Keratinocyte (primary cell): ENCODE results near the gene MTERF4. TPM values are rescaled to one million over a fixed set of nuclear protein-coding genes. Genes with fewer than 3 reads are reported as not detected.

Experiments
- DNase-seq: peaks from one replicate; pipeline ENCODE4 v3.0.0-alpha.2; 2011; ENCODE audit warnings: low read depth, missing footprints, low spot score
- FAIRE-seq: peaks from 2 replicates; lab custom pipeline; 2011; peaks lifted over from hg19 to GRCh38; lab: Jason Lieb, UNC
- H2AFZ ChIP-seq: 2 replicates; pipeline ENCODE4 v1.6.0; 2012; ENCODE audit warnings: low read length, control low read depth, inconsistent platforms; ENCODE audit not compliant: control insufficient read depth
- H3K27ac ChIP-seq: 2 replicates; pipeline ENCODE4 v1.5.1; 2011; ENCODE audit warnings: low read length; ENCODE audit not compliant: control insufficient read depth, insufficient read depth
- H3K27me3 ChIP-seq: 3 replicates; pipeline ENCODE4 v1.6.0; 2011; ENCODE audit warnings: low read length; ENCODE audit not compliant: control insufficient read depth, insufficient read depth; ENCODE audit errors: extremely low read depth
- H3K36me3 ChIP-seq, 2 experiments: 2 replicates in 1 of 2; 3 replicates in 1 of 2; pipeline ENCODE4 v1.5.1; 2011; ENCODE audit warnings: low read length in 2 of 2, mild to moderate bottlenecking in 1 of 2; ENCODE audit not compliant: control insufficient read depth in 2 of 2, insufficient read depth in 2 of 2; ENCODE audit errors: extremely low read depth in 1 of 2
- H3K4me1 ChIP-seq: 3 replicates; pipeline ENCODE4 v1.5.1; 2011; ENCODE audit warnings: low read length; ENCODE audit not compliant: control insufficient read depth, insufficient read depth; ENCODE audit errors: extremely low read depth
- H3K4me2 ChIP-seq: 3 replicates; pipeline ENCODE4 v1.6.0; 2011; ENCODE audit warnings: low read depth, low read length; ENCODE audit not compliant: control insufficient read depth, insufficient read depth; ENCODE audit errors: extremely low read depth
- H3K4me3 ChIP-seq, 3 experiments: fragments of 200-600 bp in 1 of 3; sonication (generic) in 1 of 3; 2 replicates in 2 of 3; 3 replicates in 1 of 3; pipeline ENCODE4 v1.5.1; 2011 to 2016; ENCODE audit warnings: low read length in 3 of 3, mild to moderate bottlenecking in 3 of 3, control low read depth in 2 of 3, inconsistent platforms in 1 of 3, low read depth in 1 of 3, mixed read lengths in 1 of 3, mixed run types in 1 of 3, moderate library complexity in 1 of 3; ENCODE audit not compliant: control insufficient read depth in 2 of 3, insufficient read depth in 2 of 3; ENCODE audit errors: extremely low read depth in 1 of 3
- H3K79me2 ChIP-seq: 2 replicates; pipeline ENCODE4 v1.6.0; 2012; ENCODE audit warnings: low read length; ENCODE audit not compliant: control insufficient read depth, insufficient read depth
- H3K9ac ChIP-seq: 3 replicates; pipeline ENCODE4 v1.6.0; 2011; ENCODE audit warnings: low read length; ENCODE audit not compliant: control insufficient read depth, insufficient read depth; ENCODE audit errors: extremely low read depth
- H3K9me1 ChIP-seq: 3 replicates; pipeline ENCODE4 v1.6.0; 2011; ENCODE audit warnings: low read length; ENCODE audit not compliant: control insufficient read depth, insufficient read depth; ENCODE audit errors: extremely low read depth
- H3K9me3 ChIP-seq: 2 replicates; pipeline ENCODE4 v1.5.1; 2012; ENCODE audit warnings: low read depth, low read length; ENCODE audit not compliant: control insufficient read depth
- H4K20me1 ChIP-seq: 3 replicates; pipeline ENCODE4 v1.6.0; 2011; ENCODE audit warnings: low read length; ENCODE audit not compliant: control insufficient read depth, insufficient read depth; ENCODE audit errors: extremely low read depth
- EZH2 ChIP-seq: IDR thresholded peaks from one replicate; pipeline ENCODE4 v1.6.1; 2012; ENCODE audit warnings: inconsistent platforms, mild to moderate bottlenecking, low read length, moderate library complexity
- dilution Hi-C: fragments of 300-500 bp; cut with MboI; formaldehyde crosslinking; loops from one replicate; pipeline ENCODE4 v1.7.0; 2020; ENCODE audit warnings: low sequenced_read_pairs; ENCODE audit not compliant: extremely low pct_ligation_motif_present
- polyA plus RNA-seq, 5 experiments: library from polyadenylated mRNA; depleted of rRNA in 3 of 5; stranded (reverse) in 3 of 5; stranded (forward) in 1 of 5; unstranded in 1 of 5; fragments of >200 nt; gene quantifications; 1 replicate in 1 of 5; 2 replicates in 3 of 5; 3 replicates in 1 of 5; pipeline versions ENCODE4 v1.2.1 to v1.2.3, GENCODE V29; 2011 to 2012; ENCODE audit warnings: missing spikeins in 2 of 5, low read depth in 1 of 5, low replicate concordance in 1 of 5
- TF ChIP-seq, protein P1 (sequence below), 3 experiments: IDR thresholded peaks in 1 of 3; conservative IDR thresholded peaks in 1 of 3; optimal IDR thresholded peaks in 1 of 3; 2 replicates in 2 of 3; 3 replicates in 1 of 3; pipeline versions ENCODE3 to v1.5.1; 2011; ENCODE audit warnings: low read length in 3 of 3, mild to moderate bottlenecking in 3 of 3, moderate library complexity in 2 of 3, control low read depth in 1 of 3, inconsistent platforms in 1 of 3; ENCODE audit not compliant: insufficient read depth in 2 of 3; ENCODE audit errors: extremely low read depth in 1 of 3

The MTERF4 gene
- polyA plus RNA-seq, 1 donor (not counting 4 experiments of a cell fraction or from before 2014, with no cell fraction given): 28.5 TPM

DNA sequence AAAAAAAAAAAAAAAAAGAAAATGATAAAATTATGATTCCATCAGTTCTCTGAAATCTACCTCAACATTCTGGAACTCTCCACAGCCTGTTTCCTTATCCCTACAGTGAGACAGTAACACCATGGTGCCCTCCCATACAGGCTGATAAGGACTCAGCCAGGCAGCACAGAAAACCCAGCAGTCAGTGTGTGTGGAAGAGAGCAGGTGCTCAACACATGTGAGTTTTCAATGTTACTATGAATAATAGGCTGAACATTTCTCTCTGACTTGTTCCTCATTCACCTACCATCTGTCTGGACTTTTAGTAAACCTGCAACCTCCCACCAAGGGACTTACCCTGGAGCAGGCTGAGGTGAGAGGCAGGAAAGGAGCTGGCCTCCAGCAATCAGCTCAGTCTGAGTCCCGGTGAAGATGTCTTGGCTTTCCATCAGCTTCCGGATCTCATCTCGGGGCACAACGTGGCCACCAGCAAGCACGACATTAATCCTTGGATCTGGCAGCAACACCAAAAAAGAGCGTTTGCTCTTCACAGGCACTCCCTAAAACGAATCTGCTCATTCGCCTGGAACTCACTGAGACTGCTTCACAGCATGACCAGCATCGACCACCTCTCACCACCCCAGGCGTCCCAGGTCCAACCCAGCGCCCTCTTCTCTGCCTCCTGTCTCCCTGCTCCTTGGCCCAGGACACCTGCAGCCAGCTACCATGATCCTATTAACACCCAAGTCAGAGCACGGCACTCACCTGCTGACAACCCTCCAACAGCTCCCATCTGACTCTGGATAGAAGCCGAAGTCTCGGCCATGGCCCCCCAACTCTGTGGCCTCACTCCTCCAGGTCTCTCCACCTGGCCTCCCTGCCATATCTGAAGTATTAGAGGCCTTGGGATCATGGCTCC, 30.7 kb upstream of the MTERF4 start:
- H3K4me1 ChIP-seq: no peaks in the 10 kb centered on the region
- no peaks in the 10 kb centered on the region for H3K27me3 ChIP-seq
- no peaks in the 10 kb centered on the region for H3K9me3 ChIP-seq
- no peak for TF ChIP-seq EZH2
- TF ChIP-seq, protein P1, sequence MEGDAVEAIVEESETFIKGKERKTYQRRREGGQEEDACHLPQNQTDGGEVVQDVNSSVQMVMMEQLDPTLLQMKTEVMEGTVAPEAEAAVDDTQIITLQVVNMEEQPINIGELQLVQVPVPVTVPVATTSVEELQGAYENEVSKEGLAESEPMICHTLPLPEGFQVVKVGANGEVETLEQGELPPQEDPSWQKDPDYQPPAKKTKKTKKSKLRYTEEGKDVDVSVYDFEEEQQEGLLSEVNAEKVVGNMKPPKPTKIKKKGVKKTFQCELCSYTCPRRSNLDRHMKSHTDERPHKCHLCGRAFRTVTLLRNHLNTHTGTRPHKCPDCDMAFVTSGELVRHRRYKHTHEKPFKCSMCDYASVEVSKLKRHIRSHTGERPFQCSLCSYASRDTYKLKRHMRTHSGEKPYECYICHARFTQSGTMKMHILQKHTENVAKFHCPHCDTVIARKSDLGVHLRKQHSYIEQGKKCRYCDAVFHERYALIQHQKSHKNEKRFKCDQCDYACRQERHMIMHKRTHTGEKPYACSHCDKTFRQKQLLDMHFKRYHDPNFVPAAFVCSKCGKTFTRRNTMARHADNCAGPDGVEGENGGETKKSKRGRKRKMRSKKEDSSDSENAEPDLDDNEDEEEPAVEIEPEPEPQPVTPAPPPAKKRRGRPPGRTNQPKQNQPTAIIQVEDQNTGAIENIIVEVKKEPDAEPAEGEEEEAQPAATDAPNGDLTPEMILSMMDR (optimal IDR thresholded peaks at IDR 0.05 in 1 of 3, IDR thresholded peaks at IDR 0.05 in 1 of 3, conservative IDR thresholded peaks at IDR 0.05 in 1 of 3; ENCODE audit: extremely low read depth in 1 of 3, insufficient read depth in 2 of 3, low read length in 3 of 3): no peak
- FAIRE-seq (no peak), DNase-seq (no peak)
- peaks cover 0 to 4% of the 10 kb centered on the region in 2 experiments for H3K36me3 ChIP-seq
- no peak overlapping the region for H3K4me2 ChIP-seq
- no peak overlapping the region for H3K4me3 ChIP-seq
- no peak overlapping the region for H3K9ac ChIP-seq
- no peaks in the 10 kb centered on the region for H3K79me2 ChIP-seq
- no peak overlapping the region for H3K27ac ChIP-seq
- dilution Hi-C loops: no loop called here
- H4K20me1 ChIP-seq: no peaks in the 10 kb centered on the region
- H3K9me1 ChIP-seq: no peaks in the 10 kb centered on the region
- no peak overlapping the region for H2AFZ ChIP-seq

DNA sequence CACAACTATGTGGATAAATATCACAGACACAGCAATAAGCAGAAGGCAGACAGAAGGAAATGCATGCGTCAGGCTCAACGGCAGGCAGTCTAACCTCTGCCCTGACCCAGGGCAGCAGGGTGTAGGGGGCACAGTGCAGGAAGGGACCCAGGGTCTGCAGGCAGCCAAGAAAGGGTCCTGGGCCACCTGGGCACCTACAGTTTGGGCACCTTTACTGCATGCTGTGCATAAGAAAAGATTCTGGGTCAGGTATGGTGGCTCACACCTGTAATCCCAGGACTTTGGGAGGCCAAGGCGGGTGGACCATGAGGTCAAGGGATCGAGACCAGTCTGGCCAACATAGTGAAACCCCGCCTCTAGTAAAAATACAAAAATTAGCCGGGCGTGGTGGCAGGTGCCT, 29.4 kb upstream of the MTERF4 start:
- Histone ChIP-seq H3K4me3 (no peak overlapping the region), H3K4me1 (no peaks in the 10 kb centered on the region), H3K9me3 (no peaks in the 10 kb centered on the region), H3K27me3 (no peaks in the 10 kb centered on the region), H3K27ac (no peak overlapping the region), H2AFZ (no peak overlapping the region), H3K4me2 (no peak overlapping the region), H3K9me1 (no peaks in the 10 kb centered on the region), H4K20me1 (no peaks in the 10 kb centered on the region), H3K36me3 (peaks cover 0 to 2% of the 10 kb centered on the region in 2 experiments), H3K79me2 (no peaks in the 10 kb centered on the region), H3K9ac (no peak overlapping the region)
- TF ChIP-seq, protein P1 (optimal IDR thresholded peaks at IDR 0.05 in 1 of 3, IDR thresholded peaks at IDR 0.05 in 1 of 3, conservative IDR thresholded peaks at IDR 0.05 in 1 of 3; ENCODE audit: extremely low read depth in 1 of 3, insufficient read depth in 2 of 3, low read length in 3 of 3): no peak
- no peak for TF ChIP-seq EZH2
- dilution Hi-C loops: no loop called here
- FAIRE-seq (no peak), DNase-seq (no peak)
